GM12891 (cell line): ENCODE results near the gene PALS2.

Experiments used
- PAX5 ChIP-seq: IDR thresholded peaks from 2 replicates; pipeline ENCODE4 v1.6.1; 2011; ENCODE audit warnings: low read length, moderate library complexity, mild to moderate bottlenecking; ENCODE audit not compliant: insufficient read depth, severe bottlenecking
- POLR2A ChIP-seq: IDR thresholded peaks from 2 replicates; pipeline ENCODE4 v1.6.1; 2011; ENCODE audit warnings: low read depth, low read length, control low read depth
- POLR2AphosphoS5 ChIP-seq: IDR thresholded peaks from 2 replicates; pipeline ENCODE4 v1.6.1; 2011; ENCODE audit warnings: low read depth, low read length, control low read depth
- POU2F2 ChIP-seq: IDR thresholded peaks from 2 replicates; pipeline ENCODE4 v1.6.1; 2011; ENCODE audit warnings: low read depth, mild to moderate bottlenecking, control low read depth, low read length, moderate library complexity
- SPI1 ChIP-seq: IDR thresholded peaks from 2 replicates; pipeline ENCODE4 v1.6.1; 2011; ENCODE audit warnings: low read depth, low read length, control low read depth
- TAF1 ChIP-seq: IDR thresholded peaks from 2 replicates; pipeline ENCODE4 v1.6.1; 2011; ENCODE audit warnings: low read depth, low read length, control low read depth

DNA sequence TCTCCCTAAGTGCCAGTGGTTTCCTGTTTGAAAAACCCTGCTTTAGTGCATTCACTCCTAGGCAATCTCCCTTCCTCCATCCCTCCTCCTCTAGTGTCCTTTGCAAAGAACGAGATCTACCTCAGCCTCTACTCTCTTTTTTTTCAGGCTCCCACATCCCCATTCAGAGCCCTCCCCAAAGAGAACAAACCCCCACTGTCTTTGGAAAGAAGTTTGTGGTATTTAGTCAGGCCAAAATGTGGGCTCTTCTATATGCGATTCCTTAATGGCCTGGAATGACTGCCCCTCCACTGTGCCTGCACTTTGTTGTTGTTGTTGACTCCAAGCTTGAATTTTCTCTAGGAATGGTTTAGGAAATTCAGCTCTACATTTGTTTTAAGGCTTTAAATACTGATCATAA is 36.3 kb downstream of the PALS2 start:
- TF ChIP-seq SPI1 (no peak), TAF1 (no peak), POLR2A (no peak), PAX5 (no peak), POLR2AphosphoS5 (no peak), POU2F2 (no peak)
